ENCODE data around the gene C10orf143.

GRCh38 chr10:130112821-130113220 lies 2.2 kb upstream of the C10orf143 start:
- TF ChIP-seq EZH2 (IDR thresholded peaks at IDR 0.05; ENCODE audit: insufficient read depth, poor library complexity, severe bottlenecking) (no peak), EZH2phosphoT487 (IDR thresholded peaks at IDR 0.05; ENCODE audit: insufficient read depth, low read depth) (no peak)

All from GM23248 (cell line).